HEK293 (cell line): ENCODE measurements around the gene ZNF845.

Experiments used
- EGR2 ChIP-seq: fragments of 450-650 bp; formaldehyde crosslinking; IDR thresholded peaks from 2 replicates; pipeline ENCODE4 v1.5.1; 2016; ENCODE audit warnings: low read depth, missing biosample characterization, missing genetic modification characterization
- GLI4 ChIP-seq: fragments of 450-650 bp; formaldehyde crosslinking; IDR thresholded peaks from 2 replicates; pipeline ENCODE4 v1.5.1; 2016; ENCODE audit warnings: missing biosample characterization, missing genetic modification characterization
- KLF1 ChIP-seq: fragments of 450-650 bp; formaldehyde crosslinking; IDR thresholded peaks from 2 replicates; pipeline ENCODE4 v1.5.1; 2016; ENCODE audit warnings: missing biosample characterization, missing genetic modification characterization
- REST ChIP-seq: fragments of 450-650 bp; formaldehyde crosslinking; IDR thresholded peaks from 2 replicates; pipeline ENCODE4 v1.5.1; 2016; ENCODE audit warnings: missing biosample characterization, missing genetic modification characterization
- YY1 ChIP-seq: fragments of 450-650 bp; formaldehyde crosslinking; IDR thresholded peaks from 2 replicates; pipeline ENCODE4 v1.5.1; 2018; ENCODE audit warnings: missing biosample characterization, missing genetic modification characterization
- ZBTB1 ChIP-seq: fragments of 450-650 bp; formaldehyde crosslinking; IDR thresholded peaks from 2 replicates; pipeline ENCODE4 v1.5.1; 2016; ENCODE audit warnings: missing biosample characterization, missing genetic modification characterization
- ZNF114 ChIP-seq: fragments of 450-650 bp; formaldehyde crosslinking; IDR thresholded peaks from 2 replicates; pipeline ENCODE4 v1.5.0; 2017; ENCODE audit warnings: missing biosample characterization, missing genetic modification characterization
- ZNF214 ChIP-seq: fragments of 450-650 bp; formaldehyde crosslinking; IDR thresholded peaks from 2 replicates; pipeline ENCODE4 v1.5.1; 2017; ENCODE audit warnings: missing biosample characterization, mild to moderate bottlenecking, missing genetic modification characterization, borderline replicate concordance
- ZNF549 ChIP-seq: fragments of 450-650 bp; IDR thresholded peaks from 2 replicates; pipeline ENCODE4 v1.5.1; 2018; ENCODE audit warnings: missing biosample characterization, missing genetic modification characterization, mild to moderate bottlenecking, inconsistent platforms, moderate library complexity
- ZNF670 ChIP-seq: fragments of 450-650 bp; formaldehyde crosslinking; IDR thresholded peaks from 2 replicates; pipeline ENCODE4 v1.5.1; 2016; ENCODE audit warnings: missing biosample characterization, missing genetic modification characterization, low read depth
- ZNF701 ChIP-seq: fragments of 450-650 bp; formaldehyde crosslinking; IDR thresholded peaks from 2 replicates; pipeline ENCODE4 v1.5.1; 2016; ENCODE audit warnings: missing biosample characterization, missing genetic modification characterization
- TF ChIP-seq, protein P1 (sequence below): fragments of 450-650 bp; formaldehyde crosslinking; optimal IDR thresholded peaks from 2 replicates; pipeline ENCODE3; 2016; ENCODE audit warnings: missing biosample characterization, mild to moderate bottlenecking, missing genetic modification characterization
- TF ChIP-seq, protein P2 (sequence below): fragments of 450-650 bp; formaldehyde crosslinking; IDR thresholded peaks from 2 replicates; pipeline ENCODE4 v1.5.1; 2016; ENCODE audit warnings: missing biosample characterization, missing genetic modification characterization

- TF ChIP-seq ZNF701 (tag by site-specific recombination) (no peak), REST (tag by site-specific recombination) (no peak), ZNF114 (tag by site-specific recombination) (no peak), ZBTB1 (tag by site-specific recombination) (no peak), EGR2 (tag by site-specific recombination) (no peak), ZNF549 (tag by site-specific recombination) (no peak), YY1 (tag by site-specific recombination) (no peak), ZNF670 (tag by site-specific recombination) (no peak), GLI4 (tag by site-specific recombination) (no peak), KLF1 (tag by site-specific recombination) (no peak), ZNF214 (tag by site-specific recombination) (no peak)
- TF ChIP-seq, protein P1, sequence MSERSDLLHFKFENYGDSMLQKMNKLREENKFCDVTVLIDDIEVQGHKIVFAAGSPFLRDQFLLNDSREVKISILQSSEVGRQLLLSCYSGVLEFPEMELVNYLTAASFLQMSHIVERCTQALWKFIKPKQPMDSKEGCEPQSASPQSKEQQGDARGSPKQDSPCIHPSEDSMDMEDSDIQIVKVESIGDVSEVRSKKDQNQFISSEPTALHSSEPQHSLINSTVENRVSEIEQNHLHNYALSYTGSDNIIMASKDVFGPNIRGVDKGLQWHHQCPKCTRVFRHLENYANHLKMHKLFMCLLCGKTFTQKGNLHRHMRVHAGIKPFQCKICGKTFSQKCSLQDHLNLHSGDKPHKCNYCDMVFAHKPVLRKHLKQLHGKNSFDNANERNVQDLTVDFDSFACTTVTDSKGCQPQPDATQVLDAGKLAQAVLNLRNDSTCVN (tag by site-specific recombination): no peak
- TF ChIP-seq, protein P2, sequence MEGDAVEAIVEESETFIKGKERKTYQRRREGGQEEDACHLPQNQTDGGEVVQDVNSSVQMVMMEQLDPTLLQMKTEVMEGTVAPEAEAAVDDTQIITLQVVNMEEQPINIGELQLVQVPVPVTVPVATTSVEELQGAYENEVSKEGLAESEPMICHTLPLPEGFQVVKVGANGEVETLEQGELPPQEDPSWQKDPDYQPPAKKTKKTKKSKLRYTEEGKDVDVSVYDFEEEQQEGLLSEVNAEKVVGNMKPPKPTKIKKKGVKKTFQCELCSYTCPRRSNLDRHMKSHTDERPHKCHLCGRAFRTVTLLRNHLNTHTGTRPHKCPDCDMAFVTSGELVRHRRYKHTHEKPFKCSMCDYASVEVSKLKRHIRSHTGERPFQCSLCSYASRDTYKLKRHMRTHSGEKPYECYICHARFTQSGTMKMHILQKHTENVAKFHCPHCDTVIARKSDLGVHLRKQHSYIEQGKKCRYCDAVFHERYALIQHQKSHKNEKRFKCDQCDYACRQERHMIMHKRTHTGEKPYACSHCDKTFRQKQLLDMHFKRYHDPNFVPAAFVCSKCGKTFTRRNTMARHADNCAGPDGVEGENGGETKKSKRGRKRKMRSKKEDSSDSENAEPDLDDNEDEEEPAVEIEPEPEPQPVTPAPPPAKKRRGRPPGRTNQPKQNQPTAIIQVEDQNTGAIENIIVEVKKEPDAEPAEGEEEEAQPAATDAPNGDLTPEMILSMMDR (tag by site-specific recombination): no peak
These were observed 25.2 kb upstream of the ZNF845 start for GRCh38 chr19:53308339-53308811.
